Trophoblast cell (in vitro differentiated cells and primary cell): Measurements from ENCODE around the gene TMEM138.

ENCODE experiments used
- DNase-seq, 2 donors: peaks; one replicate each; pipeline ENCODE4 v3.0.0-alpha.2; 2016
- H2AFZ ChIP-seq: 2 replicates; pipeline ENCODE4 v1.6.1; 2013; ENCODE audit warnings: low read length, moderate library complexity, mild to moderate bottlenecking; ENCODE audit not compliant: insufficient read depth, poor library complexity
- H2AK5ac ChIP-seq: 2 replicates; pipeline ENCODE4 v1.6.1; 2013; ENCODE audit warnings: mild to moderate bottlenecking, low read length
- H2BK120ac ChIP-seq: 2 replicates; pipeline ENCODE4 v1.6.1; 2013; ENCODE audit warnings: low read length, mild to moderate bottlenecking, moderate library complexity; ENCODE audit not compliant: insufficient read depth, poor library complexity
- H2BK12ac ChIP-seq: 2 replicates; pipeline ENCODE4 v1.6.1; 2013; ENCODE audit warnings: mild to moderate bottlenecking, low read length, moderate library complexity
- H2BK5ac ChIP-seq: 2 replicates; pipeline ENCODE4 v1.6.1; 2013; ENCODE audit warnings: low read length, low read depth, moderate library complexity, mild to moderate bottlenecking; ENCODE audit not compliant: poor library complexity
- H3K14ac ChIP-seq: 2 replicates; pipeline ENCODE4 v1.6.1; 2013; ENCODE audit warnings: mild to moderate bottlenecking, low read length
- H3K18ac ChIP-seq: 2 replicates; pipeline ENCODE4 v1.6.1; 2013; ENCODE audit warnings: mild to moderate bottlenecking, low read length
- H3K23ac ChIP-seq: 2 replicates; pipeline ENCODE4 v1.6.1; 2013; ENCODE audit warnings: low read length
- H3K27ac ChIP-seq: 2 replicates; pipeline ENCODE4 v1.5.1; 2013; ENCODE audit warnings: low read depth, mild to moderate bottlenecking, inconsistent platforms, low read length, moderate library complexity
- H3K27me3 ChIP-seq: 2 replicates; pipeline ENCODE4 v1.6.1; 2013; ENCODE audit warnings: inconsistent platforms, mild to moderate bottlenecking, low read length, moderate library complexity; ENCODE audit not compliant: insufficient read depth
- H3K36me3 ChIP-seq, 2 experiments: 1 replicate in 1 of 2; 2 replicates in 1 of 2; pipeline ENCODE4 v1.6.1; 2013; ENCODE audit warnings: low read length in 2 of 2, mild to moderate bottlenecking in 2 of 2, moderate library complexity in 1 of 2; ENCODE audit not compliant: insufficient read depth in 2 of 2, control insufficient read depth in 1 of 2
- H3K4ac ChIP-seq: 2 replicates; pipeline ENCODE4 v1.6.1; 2013; ENCODE audit warnings: low read depth, mild to moderate bottlenecking, low read length, moderate library complexity
- H3K4me1 ChIP-seq, 2 experiments: 1 replicate in 1 of 2; 2 replicates in 1 of 2; pipeline ENCODE4 v1.6.1; 2013; ENCODE audit warnings: low read length in 2 of 2, mild to moderate bottlenecking in 2 of 2, moderate library complexity in 1 of 2; ENCODE audit not compliant: insufficient read depth in 2 of 2, control insufficient read depth in 1 of 2
- H3K4me2 ChIP-seq: 2 replicates; pipeline ENCODE4 v1.6.1; 2013; ENCODE audit warnings: inconsistent platforms, mild to moderate bottlenecking, low read length, moderate library complexity
- H3K4me3 ChIP-seq: 2 replicates; pipeline ENCODE4 v1.5.1; 2013; ENCODE audit warnings: mild to moderate bottlenecking, low read depth, low read length, inconsistent platforms
- H3K79me1 ChIP-seq: one replicate; pipeline ENCODE4 v1.6.1; 2013; ENCODE audit warnings: low read length
- H3K79me2 ChIP-seq: 2 replicates; pipeline ENCODE4 v1.6.1; 2013; ENCODE audit warnings: low read length, mild to moderate bottlenecking; ENCODE audit not compliant: control insufficient read depth, insufficient read depth, poor library complexity
- H3K9ac ChIP-seq: 2 replicates; pipeline ENCODE4 v1.6.1; 2013; ENCODE audit warnings: mild to moderate bottlenecking, low read length
- H3K9me3 ChIP-seq: 2 replicates; pipeline ENCODE4 v1.6.1; 2013; ENCODE audit warnings: low read depth, mild to moderate bottlenecking, control low read depth, inconsistent platforms, low read length; ENCODE audit not compliant: insufficient read depth
- H4K12ac ChIP-seq: 2 replicates; pipeline ENCODE4 v1.6.1; 2013; ENCODE audit warnings: low read depth, mild to moderate bottlenecking, low read length, moderate library complexity
- H4K8ac ChIP-seq: 2 replicates; pipeline ENCODE4 v1.6.1; 2013; ENCODE audit warnings: low read depth, mild to moderate bottlenecking, low read length, moderate library complexity
- H4K91ac ChIP-seq: one replicate; pipeline ENCODE4 v1.6.1; 2013; ENCODE audit warnings: low read depth, mild to moderate bottlenecking, low read length, moderate library complexity
- WGBS: extraction: QIAGEN DNeasy Blood & Tissue Kit; methylation state at CpG from one replicate; pipeline ENCODE4 v1.1.7; 2013; ENCODE audit warnings: missing lambda C conversion rate; ENCODE audit not compliant: insufficient read length, insufficient coverage; ENCODE audit errors: extremely low coverage; 5-methylcytosine and 5-hydroxymethylcytosine counted together

Gene TMEM138

GRCh38 chr11:61375761-61376108 lies 13.6 kb downstream of the TMEM138 start:
- H3K9ac ChIP-seq, result no peak overlapping the region
- no peak overlapping the region for H2AFZ ChIP-seq
- H4K12ac ChIP-seq, result no peak overlapping the region
- no peak overlapping the region for H3K4ac ChIP-seq
- no peak overlapping the region for H2BK5ac ChIP-seq
- no peak overlapping the region for H2BK12ac ChIP-seq
- H3K14ac ChIP-seq, result no peak overlapping the region
- H3K23ac ChIP-seq, result no peak overlapping the region
- no peak overlapping the region for H2BK120ac ChIP-seq
- DNase-seq, result peak; percentile 41 to 52
- H3K36me3 ChIP-seq, result peaks cover 2 to 12% of the 10 kb centered on the region in 2 experiments
- no peak overlapping the region for H3K27ac ChIP-seq
- WGBS, result no CpG with 5 or more reads among the region's 6 CpGs
- no peaks in the 10 kb centered on the region for H3K79me1 ChIP-seq
- peaks cover 5% of the 10 kb centered on the region for H3K9me3 ChIP-seq
- no peak overlapping the region for H3K4me3 ChIP-seq
- H4K91ac ChIP-seq, result no peak overlapping the region
- H4K8ac ChIP-seq, result no peak overlapping the region
- H3K27me3 ChIP-seq, result no peaks in the 10 kb centered on the region
- H3K4me1 ChIP-seq, result peaks cover 0 to 12% of the 10 kb centered on the region in 2 experiments
- H3K79me2 ChIP-seq, result no peaks in the 10 kb centered on the region
- no peak overlapping the region for H3K18ac ChIP-seq
- no peak overlapping the region for H2AK5ac ChIP-seq
- H3K4me2 ChIP-seq, result no peak overlapping the region

- H3K23ac ChIP-seq, result no peak overlapping the region
- no peaks in the 10 kb centered on the region for H3K79me2 ChIP-seq
- H3K9me3 ChIP-seq, result peaks cover under 1% of the 10 kb centered on the region
- H3K9ac ChIP-seq, result no peak overlapping the region
- H2BK12ac ChIP-seq, result peak overlapping the region; percentile 63
- H3K27me3 ChIP-seq, result no peaks in the 10 kb centered on the region
- no peak overlapping the region for H4K12ac ChIP-seq
- no peak overlapping the region for H4K91ac ChIP-seq
- H3K27ac ChIP-seq, result peak overlapping the region; percentile 29
- peak; percentile 56 to 89 for DNase-seq
- H3K36me3 ChIP-seq, result peaks cover 2 to 9% of the 10 kb centered on the region in 2 experiments
- no peak overlapping the region for H3K4me3 ChIP-seq
- H3K79me1 ChIP-seq, result no peaks in the 10 kb centered on the region
- H3K4ac ChIP-seq, result no peak overlapping the region
- no CpG with 5 or more reads among the region's 6 CpGs for WGBS
- H2AFZ ChIP-seq, result no peak overlapping the region
- no peak overlapping the region for H3K14ac ChIP-seq
- no peak overlapping the region for H2BK5ac ChIP-seq
- H3K4me2 ChIP-seq, result no peak overlapping the region
- H2AK5ac ChIP-seq, result no peak overlapping the region
- H3K4me1 ChIP-seq, result peaks cover 0 to 12% of the 10 kb centered on the region in 2 experiments
- H4K8ac ChIP-seq, result no peak overlapping the region
- H2BK120ac ChIP-seq, result no peak overlapping the region
- no peak overlapping the region for H3K18ac ChIP-seq
Observed at GRCh38 chr11:61377461-61378160, 15.4 kb downstream of the TMEM138 start.

- H3K79me1 ChIP-seq, result no peaks in the 10 kb centered on the region
- H3K4me3 ChIP-seq, result no peak overlapping the region
- H3K27me3 ChIP-seq, result no peaks in the 10 kb centered on the region
- no peaks in the 10 kb centered on the region for H3K9me3 ChIP-seq
- H4K12ac ChIP-seq, result no peak overlapping the region
- H2BK5ac ChIP-seq, result peak overlapping the region; percentile 4
- no peak overlapping the region for H2BK120ac ChIP-seq
- H3K79me2 ChIP-seq, result no peaks in the 10 kb centered on the region
- H2AK5ac ChIP-seq, result no peak overlapping the region
- peak overlapping the region; percentile 5 for H3K18ac ChIP-seq
- H3K9ac ChIP-seq, result no peak overlapping the region
- no peak overlapping the region for H3K4me2 ChIP-seq
- peaks cover 2 to 8% of the 10 kb centered on the region in 2 experiments for H3K36me3 ChIP-seq
- WGBS, result no CpG with 5 or more reads among the region's 5 CpGs
- peak overlapping the region; percentile 9 for H3K27ac ChIP-seq
- peak overlapping the region; percentile 3 for H2BK12ac ChIP-seq
- H2AFZ ChIP-seq, result no peak overlapping the region
- no peak overlapping the region for H4K91ac ChIP-seq
- peak; percentile 69 to 96 for DNase-seq
- peaks cover 0 to 12% of the 10 kb centered on the region in 2 experiments for H3K4me1 ChIP-seq
- no peak overlapping the region for H3K23ac ChIP-seq
- H4K8ac ChIP-seq, result no peak overlapping the region
- H3K14ac ChIP-seq, result no peak overlapping the region
- no peak overlapping the region for H3K4ac ChIP-seq
Observed at GRCh38 chr11:61378713-61379313, 16.6 kb downstream of the TMEM138 start.

- H3K4me1 ChIP-seq, result peaks cover 0 to 12% of the 10 kb centered on the region in 2 experiments
- H2AK5ac ChIP-seq, result no peak overlapping the region
- no peak overlapping the region for H3K9ac ChIP-seq
- no peaks in the 10 kb centered on the region for H3K79me1 ChIP-seq
- WGBS, result no CpG with 5 or more reads among the region's 9 CpGs
- H4K12ac ChIP-seq, result no peak overlapping the region
- H2BK120ac ChIP-seq, result no peak overlapping the region
- H4K8ac ChIP-seq, result no peak overlapping the region
- no peak overlapping the region for H2BK5ac ChIP-seq
- H3K4me2 ChIP-seq, result no peak overlapping the region
- no peak overlapping the region for H3K27ac ChIP-seq
- no peak overlapping the region for H4K91ac ChIP-seq
- no peak overlapping the region for H2BK12ac ChIP-seq
- H3K14ac ChIP-seq, result no peak overlapping the region
- H3K4ac ChIP-seq, result no peak overlapping the region
- H3K18ac ChIP-seq, result no peak overlapping the region
- H2AFZ ChIP-seq, result no peak overlapping the region
- H3K36me3 ChIP-seq, result no peaks in the 10 kb centered on the region
- no peaks in the 10 kb centered on the region for H3K27me3 ChIP-seq
- H3K9me3 ChIP-seq, result peaks cover 3% of the 10 kb centered on the region
- no peaks in the 10 kb centered on the region for H3K79me2 ChIP-seq
- H3K4me3 ChIP-seq, result no peak overlapping the region
- no peak overlapping the region for H3K23ac ChIP-seq
- no peak for DNase-seq
Observed at GRCh38 chr11:61380884-61381283, 18.7 kb downstream of the TMEM138 start.
